Peyer's patch (tissue), 4 donors: ENCODE data around the gene PTPDC1. TPM values are rescaled to one million over a fixed set of nuclear protein-coding genes. Genes with fewer than 3 reads are reported as not detected.
"Not testable (repeated sequence)": the region's sequence is repeated elsewhere in the genome, so short reads cannot be mapped to it uniquely, and the experiment has no call there.

ENCODE experiments used
- DNase-seq, 3 donors: peaks; one replicate each; pipeline ENCODE4 v3.0.0-alpha.2; 2017 to 2019
- H3K27ac ChIP-seq, 4 donors: fragments of 200-600 bp; sonication (generic); one replicate each; pipeline ENCODE4 v1.5.1; 2016 to 2019
- H3K27me3 ChIP-seq, 2 donors: fragments of 200-600 bp; sonication (generic); one replicate each; pipeline ENCODE4 v1.5.1; 2019
- H3K36me3 ChIP-seq, 3 donors: fragments of 200-600 bp; sonication (generic); one replicate each; pipeline ENCODE4 v1.5.1; 2016 to 2019
- H3K4me1 ChIP-seq, 4 donors: fragments of 200-600 bp; sonication (generic); one replicate each; pipeline ENCODE4 v1.5.1; 2016 to 2019
- H3K4me3 ChIP-seq, 4 donors: fragments of 200-600 bp; sonication (generic); 1 replicate in 3 of 4; 2 replicates in 1 of 4; pipeline ENCODE4 v1.5.1; 2016 to 2019; ENCODE audit warnings: mild to moderate bottlenecking in 1 of 4
- H3K9me3 ChIP-seq, 4 donors: fragments of 200-600 bp; sonication (generic); one replicate each; pipeline ENCODE4 v1.5.1; 2016 to 2019; ENCODE audit warnings: mild to moderate bottlenecking in 1 of 4
- POLR2A ChIP-seq, 2 donors: fragments of 450-650 bp; IDR thresholded peaks; one replicate each; pipeline ENCODE4 v1.5.1; 2017; ENCODE audit warnings: antibody characterized with exemption in 2 of 2, mild to moderate bottlenecking in 2 of 2, moderate library complexity in 2 of 2
- total RNA-seq, 4 donors: library from RNA; depleted of rRNA; stranded (reverse); fragments of >200 nt; gene quantifications; one replicate each; pipeline ENCODE4 v1.1.0, GENCODE V29; 2016
- TF ChIP-seq, protein P1 (sequence below), 6 experiments: fragments of 450-650 bp in 4 of 6; fragments of 200-600 bp in 2 of 6; sonication (generic) in 1 of 6; IDR thresholded peaks; one replicate each; pipeline ENCODE4 v1.5.1; 2017 to 2019; ENCODE audit warnings: antibody characterized with exemption in 6 of 6, mild to moderate bottlenecking in 3 of 6, moderate library complexity in 1 of 6

Gene PTPDC1
- total RNA-seq, 4 donors from 2014 or later, result 7.2 to 15.7 (median 9.4) TPM

DNA sequence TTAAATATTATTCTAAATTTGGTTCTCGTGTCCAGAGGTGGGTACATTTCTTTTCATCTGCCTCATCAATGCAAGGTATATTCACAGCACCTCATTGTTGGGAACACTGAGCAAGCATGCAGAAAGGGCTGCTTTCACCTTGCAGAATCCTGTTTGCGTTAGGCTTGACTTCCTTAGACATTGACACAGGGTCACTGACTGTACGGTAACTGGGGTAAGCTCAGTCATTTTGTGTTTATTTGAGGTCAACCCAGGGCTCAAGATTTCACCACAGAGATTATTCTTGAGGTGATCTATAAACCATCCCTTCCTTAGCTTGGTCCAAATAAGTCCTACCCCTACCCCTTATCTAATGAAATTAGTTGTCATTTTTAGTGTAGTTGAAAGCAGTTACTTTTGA lies 1.7 kb upstream of the PTPDC1 start:
- TF ChIP-seq, protein P1, sequence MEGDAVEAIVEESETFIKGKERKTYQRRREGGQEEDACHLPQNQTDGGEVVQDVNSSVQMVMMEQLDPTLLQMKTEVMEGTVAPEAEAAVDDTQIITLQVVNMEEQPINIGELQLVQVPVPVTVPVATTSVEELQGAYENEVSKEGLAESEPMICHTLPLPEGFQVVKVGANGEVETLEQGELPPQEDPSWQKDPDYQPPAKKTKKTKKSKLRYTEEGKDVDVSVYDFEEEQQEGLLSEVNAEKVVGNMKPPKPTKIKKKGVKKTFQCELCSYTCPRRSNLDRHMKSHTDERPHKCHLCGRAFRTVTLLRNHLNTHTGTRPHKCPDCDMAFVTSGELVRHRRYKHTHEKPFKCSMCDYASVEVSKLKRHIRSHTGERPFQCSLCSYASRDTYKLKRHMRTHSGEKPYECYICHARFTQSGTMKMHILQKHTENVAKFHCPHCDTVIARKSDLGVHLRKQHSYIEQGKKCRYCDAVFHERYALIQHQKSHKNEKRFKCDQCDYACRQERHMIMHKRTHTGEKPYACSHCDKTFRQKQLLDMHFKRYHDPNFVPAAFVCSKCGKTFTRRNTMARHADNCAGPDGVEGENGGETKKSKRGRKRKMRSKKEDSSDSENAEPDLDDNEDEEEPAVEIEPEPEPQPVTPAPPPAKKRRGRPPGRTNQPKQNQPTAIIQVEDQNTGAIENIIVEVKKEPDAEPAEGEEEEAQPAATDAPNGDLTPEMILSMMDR (IDR thresholded peaks at IDR 0.05), result no peak
- no peak for TF ChIP-seq POLR2A (IDR thresholded peaks at IDR 0.05)
- Histone ChIP-seq H3K9me3 (no peaks in the 10 kb centered on the region), H3K36me3 (no peaks in the 10 kb centered on the region), H3K4me1 (no peaks in the 10 kb centered on the region), H3K27me3 (no peaks in the 10 kb centered on the region), H3K27ac (no peak overlapping the region), H3K4me3 (no peak overlapping the region)
- DNase-seq, result no peak

DNA sequence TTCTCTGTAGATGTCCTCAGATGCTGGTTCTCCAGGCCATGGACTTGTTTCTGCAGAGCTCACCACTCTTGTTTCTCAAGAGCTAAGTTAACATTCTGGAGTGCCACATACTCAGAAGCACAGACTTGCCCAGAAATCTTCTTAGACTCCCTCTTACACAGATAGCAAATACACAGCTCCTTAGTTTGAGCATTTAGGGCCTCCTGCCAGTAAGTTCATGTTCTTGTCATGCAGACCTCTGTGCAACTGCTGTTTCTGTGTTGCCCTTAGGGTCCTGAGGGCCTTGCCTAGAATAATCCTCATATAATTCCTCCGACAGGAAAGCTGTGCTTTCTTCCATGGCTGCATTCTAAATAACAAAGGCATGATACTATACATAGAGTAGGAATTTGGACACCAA lies 1.3 kb upstream of the PTPDC1 start:
- no peak for DNase-seq
- TF ChIP-seq, protein P1 (IDR thresholded peaks at IDR 0.05), result no peak
- no peak for TF ChIP-seq POLR2A (IDR thresholded peaks at IDR 0.05)
- H3K27me3 ChIP-seq, result no peaks in the 10 kb centered on the region
- no peak overlapping the region for H3K4me3 ChIP-seq
- no peaks in the 10 kb centered on the region for H3K36me3 ChIP-seq
- H3K4me1 ChIP-seq, result no peaks in the 10 kb centered on the region
- H3K9me3 ChIP-seq, result no peaks in the 10 kb centered on the region
- no peak overlapping the region for H3K27ac ChIP-seq

DNA sequence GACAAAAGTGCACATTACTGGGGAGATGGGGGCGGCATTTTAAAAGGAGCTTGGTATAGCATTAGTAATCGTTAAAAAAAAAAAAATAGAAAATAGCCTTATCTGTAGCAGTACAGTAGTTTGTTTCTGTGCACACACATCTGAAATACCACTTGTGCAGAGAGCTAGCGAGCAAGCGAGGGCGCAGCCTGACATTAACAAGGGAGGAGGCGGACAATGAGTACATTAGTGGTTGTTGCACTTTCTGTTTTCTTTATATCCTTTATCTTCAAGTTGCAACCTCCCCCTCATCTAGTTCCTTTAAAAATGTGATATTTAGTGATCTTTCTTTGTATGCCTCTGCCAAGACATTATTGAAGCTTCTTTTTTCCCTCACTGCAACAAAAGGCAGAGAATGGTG lies 880 bp upstream of the PTPDC1 start:
- H3K27ac ChIP-seq, result no peak overlapping the region
- H3K4me1 ChIP-seq, result no peaks in the 10 kb centered on the region
- no peaks in the 10 kb centered on the region for H3K9me3 ChIP-seq
- H3K4me3 ChIP-seq, result no peak overlapping the region
- TF ChIP-seq POLR2A (IDR thresholded peaks at IDR 0.05), result no peak
- TF ChIP-seq, protein P1 (IDR thresholded peaks at IDR 0.05), result no peak
- no peaks in the 10 kb centered on the region for H3K27me3 ChIP-seq
- no peaks in the 10 kb centered on the region for H3K36me3 ChIP-seq
- DNase-seq, result no peak

DNA sequence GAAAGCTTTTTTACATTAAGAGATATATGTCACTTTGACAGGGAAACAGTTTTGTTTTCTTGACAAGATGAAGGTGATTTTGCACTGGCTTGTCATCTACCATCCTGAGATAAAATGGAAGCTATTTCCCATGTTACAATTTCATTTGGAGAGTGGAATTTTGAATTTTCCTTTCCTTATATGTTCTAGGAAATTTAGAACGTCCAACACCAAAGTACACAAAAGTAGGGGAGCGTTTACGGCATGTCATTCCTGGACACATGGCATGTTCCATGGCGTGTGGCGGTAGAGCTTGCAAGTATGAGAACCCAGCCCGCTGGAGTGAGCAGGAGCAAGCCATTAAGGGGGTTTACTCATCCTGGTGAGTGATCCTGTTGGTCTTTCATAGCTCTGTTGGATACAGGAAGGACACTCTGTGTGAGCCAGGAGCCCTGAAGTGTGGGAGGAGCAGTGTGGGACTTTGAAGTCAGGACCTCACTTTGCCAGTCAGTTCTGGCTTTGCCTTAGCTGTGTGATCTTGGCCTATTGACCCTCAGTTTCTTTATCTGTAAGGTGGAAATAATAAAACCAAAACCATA lies 887 bp downstream of the PTPDC1 start:
- TF ChIP-seq POLR2A (IDR thresholded peaks at IDR 0.05), result no peak
- TF ChIP-seq, protein P1 (IDR thresholded peaks at IDR 0.05), result no peak
- no peak overlapping the region for H3K4me3 ChIP-seq
- no peaks in the 10 kb centered on the region for H3K36me3 ChIP-seq
- no peaks in the 10 kb centered on the region for H3K27me3 ChIP-seq
- no peak for DNase-seq
- no peak overlapping the region for H3K27ac ChIP-seq
- H3K4me1 ChIP-seq, result no peaks in the 10 kb centered on the region
- H3K9me3 ChIP-seq, result no peaks in the 10 kb centered on the region

DNA sequence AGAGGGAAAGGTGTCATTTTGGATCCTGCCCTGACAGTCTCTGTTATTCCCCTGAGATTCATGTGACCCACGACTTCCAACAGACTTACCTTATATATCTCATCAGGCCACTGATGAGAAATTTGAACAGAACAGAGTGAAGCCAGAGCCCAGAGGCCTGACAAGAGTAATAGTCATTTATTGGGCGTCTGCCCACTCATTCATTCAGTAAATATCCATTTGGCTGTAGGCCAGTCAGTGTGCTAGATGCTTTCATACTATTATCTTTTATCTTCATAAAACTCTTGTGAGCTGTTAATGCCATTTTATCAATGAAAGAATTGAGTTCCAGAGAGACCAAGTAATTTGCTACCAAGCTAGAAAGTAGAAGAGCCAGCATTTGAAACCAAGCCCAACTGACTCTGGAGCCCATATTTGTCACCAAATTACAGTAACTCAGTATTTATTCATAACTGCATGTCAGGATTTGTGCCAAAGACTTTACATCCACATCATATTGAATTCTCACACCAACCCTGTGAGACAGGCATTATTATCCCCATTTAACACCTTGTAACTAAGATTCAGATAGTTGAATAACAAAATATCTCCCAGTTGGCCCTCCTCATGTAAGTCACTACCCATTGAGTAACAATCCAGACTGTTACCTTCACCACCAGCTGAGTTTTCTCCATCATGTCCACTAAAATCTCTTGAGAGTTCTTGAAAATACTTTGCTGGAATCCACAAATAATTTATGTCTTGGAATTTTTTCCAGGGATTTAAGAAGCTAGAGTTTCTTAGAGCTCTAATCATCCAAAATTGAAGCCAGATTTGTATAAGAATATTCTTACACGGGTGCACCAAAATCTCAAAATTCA lies 2.5 kb downstream of the PTPDC1 start:
- Histone ChIP-seq H3K27me3 (no peaks in the 10 kb centered on the region), H3K27ac (no peak overlapping the region), H3K9me3 (no peaks in the 10 kb centered on the region), H3K36me3 (no peaks in the 10 kb centered on the region), H3K4me3 (no peak overlapping the region), H3K4me1 (no peaks in the 10 kb centered on the region)
- DNase-seq, result no peak
- TF ChIP-seq, protein P1 (IDR thresholded peaks at IDR 0.05), result no peak
- no peak for TF ChIP-seq POLR2A (IDR thresholded peaks at IDR 0.05)

DNA sequence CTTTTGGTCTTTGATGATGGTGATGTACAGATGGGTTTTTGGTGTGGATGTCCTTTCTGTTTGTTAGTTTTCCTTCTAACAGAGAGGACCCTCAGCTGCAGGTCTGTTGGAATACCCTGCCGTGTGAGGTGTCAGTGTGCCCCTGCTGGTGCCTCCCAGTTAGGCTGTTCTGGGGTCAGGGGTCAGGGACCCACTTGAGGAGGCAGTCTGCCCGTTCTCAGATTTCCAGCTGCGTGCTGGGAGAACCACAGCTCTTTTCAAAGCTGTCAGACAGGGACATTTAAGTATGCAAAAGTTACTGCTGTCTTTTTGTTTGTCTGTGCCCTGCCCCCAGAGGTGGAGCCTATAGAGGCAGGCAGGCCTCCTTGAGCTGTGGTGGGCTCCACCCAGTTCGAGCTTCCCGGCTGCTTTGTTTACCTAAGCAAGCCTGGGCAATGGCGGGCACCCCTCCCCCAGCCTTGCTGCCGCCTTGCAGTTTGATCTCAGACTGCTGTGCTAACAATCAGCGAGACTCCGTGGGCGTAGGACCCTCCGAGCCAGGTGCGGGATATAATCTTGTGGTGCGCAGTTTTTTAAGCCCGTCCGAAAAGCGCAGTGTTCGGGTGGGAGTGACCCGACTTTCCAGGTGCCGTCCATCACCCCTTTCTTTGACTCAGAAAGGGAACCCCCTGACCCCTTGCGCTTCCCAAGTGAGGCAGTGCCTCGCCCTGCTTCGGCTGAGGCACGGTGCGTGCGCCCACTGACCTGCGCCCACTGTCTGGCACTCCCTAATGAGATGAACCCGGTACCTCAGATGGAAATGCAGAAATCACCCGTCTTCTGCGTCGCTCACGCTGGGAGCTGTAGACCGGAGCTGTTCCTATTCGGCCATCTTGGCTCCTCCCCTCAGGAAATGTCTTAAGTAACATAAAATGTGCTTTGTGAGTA lies 10.2 kb downstream of the PTPDC1 start:
- not testable (repeated sequence) for H3K27ac ChIP-seq, H3K9me3 ChIP-seq, DNase-seq, H3K27me3 ChIP-seq, H3K4me3 ChIP-seq, H3K36me3 ChIP-seq, H3K4me1 ChIP-seq
